ENCODE measurements around the gene PYURF. TPM values are rescaled to one million over a fixed set of nuclear protein-coding genes. Genes with fewer than 3 reads are reported as not detected.

Gene PYURF
- total RNA-seq, 2 experiments from 2014 or later = 25.0 to 26.1 TPM

- no peak overlapping the region for H3K27ac ChIP-seq (ENCODE audit: low read depth, low read length, poor library complexity, severe bottlenecking)
- no peaks in the 10 kb centered on the region for H3K36me3 ChIP-seq (ENCODE audit: insufficient read depth, low read length)
Observed at GRCh38 chr4:88489100-88489761, 34.3 kb downstream of the PYURF start.

GRCh38 chr4:88481537-88481936, 42.0 kb downstream of the PYURF start:
- CTCF ChIA-PET (ENCODE audit: unreplicated experiment) = no interaction called here
- DNase-seq (ENCODE audit: low spot score) = no peak
- TF ChIP-seq EZH2phosphoT487 (IDR thresholded peaks at IDR 0.05; ENCODE audit: borderline replicate concordance, low read depth, low read length) (no peak), CTCF (conservative IDR thresholded peaks at IDR 0.05; ENCODE audit: low read length) (no peak)
- no TSS peak for BruUV-seq (replicated peaks)
- Histone ChIP-seq H3K79me2 (ENCODE audit: insufficient read depth, low read depth, low read length) (no peaks in the 10 kb centered on the region), H2AFZ (ENCODE audit: low read length) (no peak overlapping the region), H4K20me1 (ENCODE audit: insufficient read depth, low read length) (no peaks in the 10 kb centered on the region), H3K4me3 (ENCODE audit: low read depth, low read length, poor library complexity, severe bottlenecking) (no peak overlapping the region), H3K27ac (ENCODE audit: low read depth, low read length, poor library complexity, severe bottlenecking) (no peak overlapping the region), H3K4me2 (ENCODE audit: low read length) (no peak overlapping the region), H3K36me3 (ENCODE audit: insufficient read depth, low read length) (no peaks in the 10 kb centered on the region), H3K4me1 (ENCODE audit: insufficient read depth, low read length, poor library complexity, severe bottlenecking) (no peaks in the 10 kb centered on the region), H3K9me2 (ENCODE audit: insufficient read depth, low read length) (no peaks in the 10 kb centered on the region), H3K9me3 (ENCODE audit: low read length) (no peaks in the 10 kb centered on the region)
- intact Hi-C loops (cut with micrococcal nuclease; ENCODE audit: unreplicated experiment) = no loop called here
- POLR2A ChIA-PET = no interaction called here

More at GRCh38 chr4:88489100-88489761, 34.3 kb downstream of the PYURF start:
- ChIA-PET POLR2A (no interaction called here), CTCF (ENCODE audit: unreplicated experiment) (no interaction called here)
- Histone ChIP-seq H2AFZ (ENCODE audit: low read length) (no peak overlapping the region), H4K20me1 (ENCODE audit: insufficient read depth, low read length) (no peaks in the 10 kb centered on the region), H3K9me3 (ENCODE audit: low read length) (no peaks in the 10 kb centered on the region), H3K4me3 (ENCODE audit: low read depth, low read length, poor library complexity, severe bottlenecking) (no peak overlapping the region), H3K9me2 (ENCODE audit: insufficient read depth, low read length) (no peaks in the 10 kb centered on the region), H3K79me2 (ENCODE audit: insufficient read depth, low read depth, low read length) (no peaks in the 10 kb centered on the region), H3K4me2 (ENCODE audit: low read length) (no peak overlapping the region), H3K4me1 (ENCODE audit: insufficient read depth, low read length, poor library complexity, severe bottlenecking) (no peaks in the 10 kb centered on the region)
- intact Hi-C loops (cut with micrococcal nuclease; ENCODE audit: unreplicated experiment) = no loop called here
- no peak for TF ChIP-seq EZH2phosphoT487 (IDR thresholded peaks at IDR 0.05; ENCODE audit: borderline replicate concordance, low read depth, low read length)
- no peak for TF ChIP-seq CTCF (conservative IDR thresholded peaks at IDR 0.05; ENCODE audit: low read length)
- BruUV-seq (replicated peaks) = no TSS peak
- no peak for DNase-seq (ENCODE audit: low spot score)

- ChIA-PET CTCF (ENCODE audit: unreplicated experiment) (no interaction called here), POLR2A (no interaction called here)
- H3K4me1 ChIP-seq (ENCODE audit: insufficient read depth, low read length, poor library complexity, severe bottlenecking) = no peaks in the 10 kb centered on the region
Observed at GRCh38 chr4:88478247-88478646, 45.3 kb downstream of the PYURF start.

More at GRCh38 chr4:88478247-88478646, 45.3 kb downstream of the PYURF start:
- Histone ChIP-seq H3K4me3 (ENCODE audit: low read depth, low read length, poor library complexity, severe bottlenecking) (no peak overlapping the region), H4K20me1 (ENCODE audit: insufficient read depth, low read length) (no peaks in the 10 kb centered on the region), H3K4me2 (ENCODE audit: low read length) (no peak overlapping the region), H3K36me3 (ENCODE audit: insufficient read depth, low read length) (no peaks in the 10 kb centered on the region), H3K79me2 (ENCODE audit: insufficient read depth, low read depth, low read length) (no peaks in the 10 kb centered on the region), H2AFZ (ENCODE audit: low read length) (no peak overlapping the region), H3K27ac (ENCODE audit: low read depth, low read length, poor library complexity, severe bottlenecking) (no peak overlapping the region), H3K9me2 (ENCODE audit: insufficient read depth, low read length) (no peaks in the 10 kb centered on the region), H3K9me3 (ENCODE audit: low read length) (no peaks in the 10 kb centered on the region)
- TF ChIP-seq EZH2phosphoT487 (IDR thresholded peaks at IDR 0.05; ENCODE audit: borderline replicate concordance, low read depth, low read length) (no peak), CTCF (conservative IDR thresholded peaks at IDR 0.05; ENCODE audit: low read length) (no peak)
- no peak for DNase-seq (ENCODE audit: low spot score)
- no TSS peak for BruUV-seq (replicated peaks)
- intact Hi-C loops (cut with micrococcal nuclease; ENCODE audit: unreplicated experiment) = no loop called here

Data from OCI-LY7 (cell line).